Hepatocyte (in vitro differentiated cells): ENCODE measurements around the gene CD9. TPM values are rescaled to one million over a fixed set of nuclear protein-coding genes. Genes with fewer than 3 reads are reported as not detected.

Experiments
- DNase-seq: peaks from one replicate; pipeline ENCODE4 v3.0.0-alpha.2; 2016; ENCODE audit warnings: low spot score
- H2AFZ ChIP-seq: fragments of 200-600 bp; sonication (generic); 2 replicates; pipeline ENCODE4 v1.6.0; 2016; ENCODE audit warnings: antibody characterized with exemption, mild to moderate bottlenecking
- H3K27ac ChIP-seq: fragments of 200-600 bp; sonication (generic); 2 replicates; pipeline ENCODE4 v1.5.1; 2016; ENCODE audit warnings: mild to moderate bottlenecking
- H3K27me3 ChIP-seq: fragments of 200-600 bp; sonication (generic); 2 replicates; pipeline ENCODE4 v1.6.1; 2016
- H3K36me3 ChIP-seq: fragments of 200-600 bp; sonication (generic); replicated peaks from 2 replicates; pipeline ENCODE4 v1.5.1; 2016; ENCODE audit warnings: low read depth; ENCODE audit not compliant: insufficient read depth
- H3K4me1 ChIP-seq: fragments of 200-600 bp; sonication (generic); 2 replicates; pipeline ENCODE4 v1.5.1; 2016; ENCODE audit warnings: mild to moderate bottlenecking, moderate library complexity; ENCODE audit not compliant: insufficient read depth
- H3K4me2 ChIP-seq: fragments of 200-600 bp; sonication (generic); 2 replicates; pipeline ENCODE4 v1.6.0; 2016
- H3K4me3 ChIP-seq: fragments of 200-600 bp; sonication (generic); 2 replicates; pipeline ENCODE4 v1.5.1; 2016; ENCODE audit warnings: mild to moderate bottlenecking
- H3K79me2 ChIP-seq: fragments of 200-600 bp; sonication (generic); 2 replicates; pipeline ENCODE4 v1.6.0; 2017; ENCODE audit warnings: mild to moderate bottlenecking
- H3K9me2 ChIP-seq: fragments of 200-600 bp; sonication (generic); replicated peaks from 2 replicates; pipeline ENCODE4 v1.6.0; 2017; ENCODE audit warnings: mild to moderate bottlenecking; ENCODE audit not compliant: insufficient read depth
- H3K9me3 ChIP-seq: fragments of 200-600 bp; sonication (generic); 2 replicates; pipeline ENCODE4 v1.5.1; 2016; ENCODE audit warnings: low read depth, mild to moderate bottlenecking
- H4K20me1 ChIP-seq: fragments of 200-600 bp; sonication (generic); 2 replicates; pipeline ENCODE4 v1.6.0; 2016; ENCODE audit warnings: mild to moderate bottlenecking; ENCODE audit not compliant: insufficient read depth, poor library complexity, severe bottlenecking
- CTCF ChIP-seq: fragments of 200-600 bp; sonication (generic); IDR thresholded peaks from 2 replicates; pipeline ENCODE4 v1.5.1; 2016; ENCODE audit warnings: antibody characterized with exemption, mild to moderate bottlenecking; ENCODE audit not compliant: poor library complexity
- EZH2 ChIP-seq: fragments of 200-600 bp; sonication (generic); IDR thresholded peaks from 2 replicates; pipeline ENCODE4 v1.6.1; 2016; ENCODE audit warnings: antibody characterized with exemption, mild to moderate bottlenecking, borderline replicate concordance
- EZH2phosphoT487 ChIP-seq: fragments of 200-600 bp; sonication (generic); IDR thresholded peaks from one replicate; pipeline ENCODE4 v1.6.1; 2018; ENCODE audit warnings: antibody characterized with exemption, mild to moderate bottlenecking, low read depth, moderate library complexity; ENCODE audit not compliant: unreplicated experiment, severe bottlenecking
- WGBS: methylation state at CpG from one replicate; pipeline ENCODE4 v1.1.6; 2016; ENCODE audit warnings: low lambda C conversion rate; ENCODE audit errors: missing lambda C conversion rate; 5-methylcytosine and 5-hydroxymethylcytosine counted together
- polyA plus RNA-seq: library from polyadenylated mRNA; unstranded; fragments of >200 nt; fragmentation: Nextera tagmentation; extraction: Ambion mirVana; gene quantifications from 2 replicates; pipeline ENCODE4 v1.2.1, GENCODE V29; 2016
- total RNA-seq: library from RNA; depleted of rRNA; stranded (reverse); fragments of >200 nt; gene quantifications from 2 replicates; pipeline ENCODE4 v1.2.3, GENCODE V29; 2014

The CD9 gene
- total and polyA plus RNA-seq, 2 experiments from 2014 or later: 117 to 188 TPM

- Histone ChIP-seq H3K4me1 (peaks cover 21% of the 10 kb centered on the region), H3K27ac (no peak overlapping the region), H4K20me1 (no peaks in the 10 kb centered on the region), H3K36me3 (no peaks in the 10 kb centered on the region), H3K9me2 (no peaks in the 10 kb centered on the region), H3K27me3 (no peaks in the 10 kb centered on the region), H3K79me2 (peaks cover 72% of the 10 kb centered on the region), H3K9me3 (no peaks in the 10 kb centered on the region), H3K4me3 (no peak overlapping the region), H2AFZ (no peak overlapping the region), H3K4me2 (no peak overlapping the region)
- 77% methylated on average over 6 of the region's 6 CpGs for WGBS
- TF ChIP-seq CTCF: no peak
- TF ChIP-seq EZH2phosphoT487: no peak
- no peak for TF ChIP-seq EZH2
- DNase-seq: no peak
These were observed 18.2 kb downstream of the CD9 start for GRCh38 chr12:6218347-6218925.

GRCh38 chr12:6219980-6220379 is 19.8 kb downstream of the CD9 start:
- Histone ChIP-seq H3K4me3 (no peak overlapping the region), H3K79me2 (peaks cover 75% of the 10 kb centered on the region), H3K9me3 (no peaks in the 10 kb centered on the region), H3K9me2 (no peaks in the 10 kb centered on the region), H3K27me3 (no peaks in the 10 kb centered on the region), H3K36me3 (no peaks in the 10 kb centered on the region), H3K27ac (no peak overlapping the region), H3K4me1 (peaks cover 21% of the 10 kb centered on the region), H3K4me2 (no peak overlapping the region), H4K20me1 (no peaks in the 10 kb centered on the region), H2AFZ (no peak overlapping the region)
- 89% methylated on average over 6 of the region's 6 CpGs for WGBS
- TF ChIP-seq EZH2phosphoT487 (no peak), EZH2 (no peak), CTCF (no peak)
- no peak for DNase-seq

- Histone ChIP-seq H3K4me2 (no peak overlapping the region), H3K9me2 (no peaks in the 10 kb centered on the region), H4K20me1 (no peaks in the 10 kb centered on the region), H3K4me3 (no peak overlapping the region), H3K9me3 (no peaks in the 10 kb centered on the region), H3K4me1 (peaks cover 27% of the 10 kb centered on the region), H3K79me2 (peaks cover 75% of the 10 kb centered on the region), H3K36me3 (no peaks in the 10 kb centered on the region), H2AFZ (no peak overlapping the region), H3K27me3 (no peaks in the 10 kb centered on the region), H3K27ac (no peak overlapping the region)
- over 99% methylated on average over 9 of the region's 9 CpGs for WGBS
- no peak for DNase-seq
- TF ChIP-seq EZH2phosphoT487: no peak
- TF ChIP-seq CTCF: no peak
- TF ChIP-seq EZH2: no peak
These were observed 20.9 kb downstream of the CD9 start for GRCh38 chr12:6221146-6221545.
